ENCODE measurements around the gene SMG6. TPM values are rescaled to one million over a fixed set of nuclear protein-coding genes. Genes with fewer than 3 reads are reported as not detected.
A peak's percentile ranks its signal among the peaks of the same experiment; 100 is the strongest.

Gene SMG6
- total RNA-seq, 1 donor from 2014 or later: 21.0 TPM

- peak; percentile 66 for DNase-seq (ENCODE audit: missing footprints)
- ATAC-seq: no peak
- intact Hi-C loops (cut with DNase I): loop anchor here (5.0 kb wide), 2 partner anchors 37 to 67 kb away; no protein-coding TSS in a partner anchor
Measured at GRCh38 chr17:2055292-2056205, 248.0 kb downstream of the SMG6 start.

- peak; percentile 93 for DNase-seq (ENCODE audit: missing footprints)
- intact Hi-C loops (cut with DNase I): loop anchor here (1.0 to 5.0 kb wide), 4 partner anchors 38 to 229 kb away; no protein-coding TSS in a partner anchor
Measured at GRCh38 chr17:2054512-2055291, 248.9 kb downstream of the SMG6 start, which contains the start of gene HIC1. TSS of gene HIC1 (plus strand) at chr17:2055103. CDS start at chr17:2056691, 1,588 bp downstream.

GRCh38 chr17:2054262-2054511 lies 249.4 kb downstream of the SMG6 start:
- no peak for DNase-seq (ENCODE audit: missing footprints)

More at GRCh38 chr17:2054512-2055291, 248.9 kb downstream of the SMG6 start, which contains the start of gene HIC1:
- peak; percentile 74 for ATAC-seq

GRCh38 chr17:2053380-2054261 lies 250.0 kb downstream of the SMG6 start:
- peak; percentile 80 for DNase-seq (ENCODE audit: missing footprints)
- ATAC-seq: peak; percentile 9
- intact Hi-C loops (cut with DNase I): loop anchor here (1.0 kb wide), 2 partner anchors 191 to 230 kb away; no protein-coding TSS in a partner anchor

More at GRCh38 chr17:2054262-2054511, 249.4 kb downstream of the SMG6 start:
- intact Hi-C loops (cut with DNase I): loop anchor here (1.0 kb wide), 2 partner anchors 190 to 229 kb away; no protein-coding TSS in a partner anchor
- ATAC-seq: no peak

- peak; percentile 35 for DNase-seq (ENCODE audit: missing footprints)
- intact Hi-C loops (cut with DNase I): no loop called here
- no peak for ATAC-seq
Measured at GRCh38 chr17:2051933-2052559, 251.5 kb downstream of the SMG6 start.

GRCh38 chr17:2051061-2051932 lies 252.3 kb downstream of the SMG6 start:
- DNase-seq (ENCODE audit: missing footprints) (no peak), ATAC-seq (no peak)
- intact Hi-C loops (cut with DNase I): no loop called here

GRCh38 chr17:2050300-2051060 lies 253.1 kb downstream of the SMG6 start:
- ATAC-seq: peak; percentile 23
- DNase-seq (ENCODE audit: missing footprints): peak; percentile 81
- intact Hi-C loops (cut with DNase I): no loop called here

GRCh38 chr17:2049333-2050299 lies 254.0 kb downstream of the SMG6 start:
- DNase-seq (ENCODE audit: missing footprints) (peak; percentile 95), ATAC-seq (peak; percentile 50)
- intact Hi-C loops (cut with DNase I): loop anchor here (10.0 kb wide), 2 partner anchors 385 to 485 kb away; partner anchors contain the start of gene PITPNA

GRCh38 chr17:2048805-2049204 lies 254.8 kb downstream of the SMG6 start:
- ATAC-seq (no peak), DNase-seq (ENCODE audit: missing footprints) (no peak)

GRCh38 chr17:2047590-2047989 lies 256.0 kb downstream of the SMG6 start:
- intact Hi-C loops (cut with DNase I): loop anchor here (10.0 kb wide), 2 partner anchors 383 to 483 kb away; partner anchors contain the start of gene PITPNA
- DNase-seq (ENCODE audit: missing footprints): no peak
- no peak for ATAC-seq

More at GRCh38 chr17:2048805-2049204, 254.8 kb downstream of the SMG6 start:
- intact Hi-C loops (cut with DNase I): loop anchor here (10.0 kb wide), 2 partner anchors 384 to 484 kb away; partner anchors contain the start of gene PITPNA

GRCh38 chr17:2044263-2044894 lies 259.2 kb downstream of the SMG6 start:
- ATAC-seq: no peak
- no peak for DNase-seq (ENCODE audit: missing footprints)
- intact Hi-C loops (cut with DNase I): loop anchor here (5.0 to 10.0 kb wide), 3 partner anchors 332 to 480 kb away; partner anchors contain the start of genes PITPNA and TLCD2

GRCh38 chr17:2043785-2044184 lies 259.8 kb downstream of the SMG6 start:
- intact Hi-C loops (cut with DNase I): loop anchor here (5.0 to 10.0 kb wide), 3 partner anchors 331 to 479 kb away; partner anchors contain the start of genes PITPNA and TLCD2
- ATAC-seq (no peak), DNase-seq (ENCODE audit: missing footprints) (no peak)

GRCh38 chr17:2042933-2043332 lies 260.7 kb downstream of the SMG6 start:
- ATAC-seq: no peak
- DNase-seq (ENCODE audit: missing footprints): no peak
- intact Hi-C loops (cut with DNase I): loop anchor here (5.0 to 10.0 kb wide), 3 partner anchors 331 to 478 kb away; partner anchors contain the start of genes PITPNA and TLCD2

GRCh38 chr17:2042390-2042847 lies 261.2 kb downstream of the SMG6 start:
- ATAC-seq: peak; percentile 4
- DNase-seq (ENCODE audit: missing footprints): no peak
- intact Hi-C loops (cut with DNase I): loop anchor here (5.0 to 10.0 kb wide), 3 partner anchors 330 to 478 kb away; partner anchors contain the start of genes PITPNA and TLCD2

All from Right ventricle myocardium inferior (tissue), 1 donor.